RWPE2 (cell line): ENCODE data around the gene NUP85.
"Not testable (repeated sequence)": the region's sequence is repeated elsewhere in the genome, so short reads cannot be mapped to it uniquely, and the experiment has no call there.

ENCODE experiments used
- ATAC-seq: fragments of 200-7000 bp; cut with Tn5 transposase; 3 replicates; pipeline ENCODE4 v1.9.1; 2021; ENCODE audit warnings: low read depth
- DNase-seq: peaks from one replicate; pipeline ENCODE4 v3.0.0-alpha.2; 2020; ENCODE audit warnings: low spot score
- H3K27ac ChIP-seq: fragments of 450-650 bp; 2 replicates; pipeline ENCODE4 v1.5.1; 2017; ENCODE audit warnings: mild to moderate bottlenecking; ENCODE audit not compliant: poor library complexity, severe bottlenecking
- H3K27me3 ChIP-seq: fragments of 250-450 bp; sonication (Bioruptor Pico); 2 replicates; pipeline ENCODE4 v1.5.1; 2021; ENCODE audit warnings: mild to moderate bottlenecking, moderate library complexity; ENCODE audit not compliant: insufficient read depth, poor library complexity, severe bottlenecking
- H3K36me3 ChIP-seq: fragments of 250-450 bp; sonication (Bioruptor Pico); 2 replicates; pipeline ENCODE4 v1.5.1; 2020; ENCODE audit warnings: low read depth, mild to moderate bottlenecking, moderate library complexity
- H3K4me1 ChIP-seq: fragments of 250-450 bp; sonication (Bioruptor Pico); 2 replicates; pipeline ENCODE4 v1.5.1; 2021; ENCODE audit warnings: mild to moderate bottlenecking, moderate library complexity; ENCODE audit not compliant: insufficient read depth, poor library complexity, severe bottlenecking
- H3K4me3 ChIP-seq: fragments of 250-450 bp; sonication (Bioruptor Pico); 2 replicates; pipeline ENCODE4 v1.5.1; 2021; ENCODE audit warnings: mild to moderate bottlenecking, moderate library complexity; ENCODE audit not compliant: severe bottlenecking
- H3K9me3 ChIP-seq: fragments of 250-450 bp; sonication (Bioruptor Pico); 2 replicates; pipeline ENCODE4 v1.5.1; 2021; ENCODE audit warnings: mild to moderate bottlenecking, moderate library complexity; ENCODE audit not compliant: severe bottlenecking
- TF ChIP-seq, protein P1 (sequence below): fragments of 450-650 bp; IDR thresholded peaks from one replicate; pipeline ENCODE4 v1.5.1; 2017; ENCODE audit warnings: mild to moderate bottlenecking, moderate library complexity; ENCODE audit not compliant: poor library complexity, severe bottlenecking

NUP85 gene, protein sequence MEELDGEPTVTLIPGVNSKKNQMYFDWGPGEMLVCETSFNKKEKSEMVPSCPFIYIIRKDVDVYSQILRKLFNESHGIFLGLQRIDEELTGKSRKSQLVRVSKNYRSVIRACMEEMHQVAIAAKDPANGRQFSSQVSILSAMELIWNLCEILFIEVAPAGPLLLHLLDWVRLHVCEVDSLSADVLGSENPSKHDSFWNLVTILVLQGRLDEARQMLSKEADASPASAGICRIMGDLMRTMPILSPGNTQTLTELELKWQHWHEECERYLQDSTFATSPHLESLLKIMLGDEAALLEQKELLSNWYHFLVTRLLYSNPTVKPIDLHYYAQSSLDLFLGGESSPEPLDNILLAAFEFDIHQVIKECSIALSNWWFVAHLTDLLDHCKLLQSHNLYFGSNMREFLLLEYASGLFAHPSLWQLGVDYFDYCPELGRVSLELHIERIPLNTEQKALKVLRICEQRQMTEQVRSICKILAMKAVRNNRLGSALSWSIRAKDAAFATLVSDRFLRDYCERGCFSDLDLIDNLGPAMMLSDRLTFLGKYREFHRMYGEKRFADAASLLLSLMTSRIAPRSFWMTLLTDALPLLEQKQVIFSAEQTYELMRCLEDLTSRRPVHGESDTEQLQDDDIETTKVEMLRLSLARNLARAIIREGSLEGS

DNA sequence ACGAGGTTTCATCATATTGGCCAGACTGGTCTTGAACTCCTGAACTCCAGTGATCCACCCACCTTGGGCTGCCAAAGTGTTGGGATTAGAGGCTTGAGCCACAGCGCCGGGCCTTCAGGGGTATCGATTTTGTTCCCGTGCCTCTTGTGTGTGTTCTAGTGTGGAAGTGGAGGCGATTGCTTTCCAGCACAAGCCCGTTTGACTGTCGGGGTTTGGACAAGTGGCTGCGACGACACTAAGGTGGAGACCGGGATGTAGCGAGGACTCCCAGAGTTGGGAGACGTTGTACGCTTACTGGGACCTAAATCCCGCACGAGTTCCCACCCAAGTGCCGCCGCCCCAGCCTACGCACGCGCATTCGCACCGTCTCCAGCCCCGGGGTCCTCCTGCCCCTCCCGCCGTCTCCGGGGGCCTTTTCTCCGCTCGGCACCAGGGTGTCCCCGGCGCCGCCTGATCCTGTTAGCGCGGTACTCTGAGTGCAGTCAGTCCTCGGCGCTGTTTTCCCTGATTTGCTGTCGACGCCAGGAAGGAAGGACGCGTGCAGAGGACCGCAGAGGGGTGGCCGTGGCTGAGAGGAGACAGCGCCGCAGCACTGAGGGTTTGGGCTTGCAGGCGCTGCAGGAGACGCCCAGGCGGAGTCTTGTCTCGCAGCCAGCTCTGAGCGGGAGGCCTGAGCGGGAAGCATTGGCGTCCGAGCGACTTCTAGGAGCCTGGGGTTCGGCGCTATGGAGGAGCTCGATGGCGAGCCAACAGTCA, at the start of gene NUP85:
Gene NUP85, plus strand, starts transcription at position 643 of the 756 bp plus-strand sequence. Its CDS starts 83 bp downstream, at position 726.
- Histone ChIP-seq H3K27ac (peak within 1 kb of the TSS; percentile 74), H3K4me1 (no peaks in the 10 kb centered on the region), H3K36me3 (peaks cover 19% of the 10 kb centered on the region), H3K4me3 (peak within 1 kb of the TSS; percentile 79), H3K27me3 (no peaks in the 10 kb centered on the region), H3K9me3 (no peaks in the 10 kb centered on the region)
- DNase-seq (peak; percentile 96), ATAC-seq (peak; percentile 83)
- TF ChIP-seq, protein P1, sequence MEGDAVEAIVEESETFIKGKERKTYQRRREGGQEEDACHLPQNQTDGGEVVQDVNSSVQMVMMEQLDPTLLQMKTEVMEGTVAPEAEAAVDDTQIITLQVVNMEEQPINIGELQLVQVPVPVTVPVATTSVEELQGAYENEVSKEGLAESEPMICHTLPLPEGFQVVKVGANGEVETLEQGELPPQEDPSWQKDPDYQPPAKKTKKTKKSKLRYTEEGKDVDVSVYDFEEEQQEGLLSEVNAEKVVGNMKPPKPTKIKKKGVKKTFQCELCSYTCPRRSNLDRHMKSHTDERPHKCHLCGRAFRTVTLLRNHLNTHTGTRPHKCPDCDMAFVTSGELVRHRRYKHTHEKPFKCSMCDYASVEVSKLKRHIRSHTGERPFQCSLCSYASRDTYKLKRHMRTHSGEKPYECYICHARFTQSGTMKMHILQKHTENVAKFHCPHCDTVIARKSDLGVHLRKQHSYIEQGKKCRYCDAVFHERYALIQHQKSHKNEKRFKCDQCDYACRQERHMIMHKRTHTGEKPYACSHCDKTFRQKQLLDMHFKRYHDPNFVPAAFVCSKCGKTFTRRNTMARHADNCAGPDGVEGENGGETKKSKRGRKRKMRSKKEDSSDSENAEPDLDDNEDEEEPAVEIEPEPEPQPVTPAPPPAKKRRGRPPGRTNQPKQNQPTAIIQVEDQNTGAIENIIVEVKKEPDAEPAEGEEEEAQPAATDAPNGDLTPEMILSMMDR, result no peak

DNA sequence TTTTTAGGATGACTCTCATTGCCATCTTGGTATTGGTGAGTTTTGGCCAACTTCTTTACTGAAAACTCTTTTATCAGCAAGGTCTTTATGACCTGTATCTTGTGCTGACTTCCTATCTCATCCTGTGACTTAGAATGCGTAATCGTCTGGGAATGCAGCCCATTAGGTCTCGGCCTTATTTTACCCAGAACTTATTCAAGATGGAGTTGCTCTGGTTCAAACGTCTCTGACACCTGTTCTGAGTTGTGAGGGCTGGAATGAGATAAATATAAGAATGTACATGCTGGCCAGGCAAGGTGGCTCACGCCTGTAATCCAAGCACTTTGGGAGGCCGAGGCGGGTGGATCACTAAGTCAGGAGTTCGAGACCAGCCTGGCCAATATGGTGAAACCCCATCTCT, 47.0 kb upstream of the NUP85 start:
- peaks cover 27% of the 10 kb centered on the region for H3K4me1 ChIP-seq

DNA sequence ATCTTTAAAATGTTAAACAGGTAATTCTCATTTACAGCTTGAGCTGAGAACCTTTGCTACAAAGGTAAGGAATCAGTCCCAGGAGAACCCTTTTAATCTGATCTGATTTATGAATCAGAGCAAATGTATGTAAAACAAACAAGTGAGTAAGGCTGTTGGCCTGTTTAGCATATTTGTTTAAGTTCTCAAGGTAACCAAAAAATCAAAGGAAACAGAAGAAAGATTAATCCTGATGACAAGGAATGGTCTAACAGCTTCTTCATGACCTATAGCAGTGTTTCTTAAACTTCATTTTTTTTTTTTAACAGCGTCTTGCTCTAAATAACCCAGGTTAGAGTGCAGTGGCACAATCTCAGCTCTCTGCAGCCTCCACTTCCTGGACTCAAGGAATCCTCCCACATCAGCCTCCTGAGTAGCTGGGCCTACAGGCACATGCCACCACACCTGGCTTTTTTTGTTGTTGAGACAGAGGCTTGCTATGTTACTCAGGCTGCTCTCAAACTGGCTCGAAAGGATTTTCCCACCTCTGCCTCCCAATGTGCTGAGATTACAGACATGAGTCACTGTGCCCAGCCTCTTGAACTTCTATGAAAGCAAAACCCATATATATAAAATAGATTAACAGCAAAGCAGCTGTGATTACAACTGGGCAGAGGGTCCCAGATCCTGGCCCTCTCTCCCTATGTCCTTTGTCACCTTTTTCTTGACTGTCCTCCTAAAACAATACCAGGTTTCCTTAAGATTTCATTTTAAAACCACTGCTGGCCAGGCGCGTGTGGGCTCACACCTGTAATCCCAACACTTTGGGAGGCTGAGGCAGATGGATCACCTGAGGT, 46.1 kb upstream of the NUP85 start:
- Histone ChIP-seq H3K27ac (peak overlapping the region; percentile 88), H3K27me3 (no peaks in the 10 kb centered on the region), H3K36me3 (no peaks in the 10 kb centered on the region), H3K4me1 (peaks cover 27% of the 10 kb centered on the region), H3K9me3 (no peaks in the 10 kb centered on the region), H3K4me3 (no peak overlapping the region)
- TF ChIP-seq, protein P1, result no peak
- DNase-seq (peak; percentile 75), ATAC-seq (peak; percentile 78)

More for the DNA sequence above, 47.0 kb upstream of the NUP85 start:
- H3K9me3 ChIP-seq, H3K27me3 ChIP-seq, H3K36me3 ChIP-seq, ATAC-seq, H3K4me3 ChIP-seq: not testable (repeated sequence)
- H3K27ac ChIP-seq, result peak overlapping the region; percentile 88
- peak; percentile 12 for DNase-seq

DNA sequence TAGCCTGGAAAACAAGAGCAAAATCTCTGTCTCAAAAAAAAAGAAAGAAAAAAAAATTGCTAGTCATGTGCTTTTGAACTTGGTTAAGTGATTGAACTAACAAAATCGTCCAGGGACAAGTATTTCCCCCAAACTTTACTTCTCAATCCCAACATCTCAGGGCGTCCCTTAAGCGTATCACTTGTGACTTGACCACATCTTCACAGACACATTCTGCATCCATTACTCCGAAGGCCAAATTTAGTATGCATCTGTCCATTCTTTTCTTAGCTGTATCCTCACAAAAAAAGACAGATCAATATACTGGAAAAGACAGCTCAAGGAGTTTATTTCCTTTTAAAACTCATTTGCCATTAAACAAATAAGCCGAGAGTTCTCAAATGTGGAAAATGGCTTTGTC, 45.3 kb upstream of the NUP85 start:
- Histone ChIP-seq H3K27ac (peak overlapping the region; percentile 88), H3K27me3 (no peaks in the 10 kb centered on the region), H3K36me3 (peaks cover 4% of the 10 kb centered on the region), H3K4me1 (peaks cover 21% of the 10 kb centered on the region), H3K4me3 (no peak overlapping the region), H3K9me3 (no peaks in the 10 kb centered on the region)
- TF ChIP-seq, protein P1, result no peak
- ATAC-seq (no peak), DNase-seq (no peak)
